ENCODE measurements around the gene CUX1.

- TF ChIP-seq POLR2A (IDR thresholded peaks at IDR 0.05; ENCODE audit: low read depth, low read length) (no peak), SPI1 (IDR thresholded peaks at IDR 0.05; ENCODE audit: low read depth, low read length) (no peak), POLR2AphosphoS5 (IDR thresholded peaks at IDR 0.05; ENCODE audit: low read depth, low read length) (no peak), TAF1 (IDR thresholded peaks at IDR 0.05; ENCODE audit: low read depth, low read length) (no peak), PAX5 (IDR thresholded peaks at IDR 0.05; ENCODE audit: insufficient read depth, low read length, severe bottlenecking) (no peak), POU2F2 (IDR thresholded peaks at IDR 0.05; ENCODE audit: low read depth, low read length) (no peak)
These were observed 224.7 kb downstream of the CUX1 start for GRCh38 chr7:102042016-102042656.

Data from GM12891 (cell line).